NCI-H146 treated with DMSO at 0.1 percent for 48 hours (cell line): Measurements from ENCODE around the gene C18orf32.
A peak's percentile ranks its signal among the peaks of the same experiment; 100 is the strongest.
"Not testable (repeated sequence)": the region's sequence is repeated elsewhere in the genome, so short reads cannot be mapped to it uniquely, and the experiment has no call there.

ENCODE experiments used
- DNase-seq: peaks from one replicate; lab custom pipeline; 2025; ENCODE audit not compliant: unreplicated experiment; lab: John Stamatoyannopoulos, UW

The C18orf32 gene

GRCh38 chr18:49472459-49472858, 14.6 kb downstream of the C18orf32 start:
- no peak for DNase-seq

GRCh38 chr18:49471532-49471931, 15.5 kb downstream of the C18orf32 start:
- DNase-seq: no peak

- no peak for DNase-seq
These were observed 19.4 kb downstream of the C18orf32 start for GRCh38 chr18:49467599-49467998.

GRCh38 chr18:49467019-49467563, 19.9 kb downstream of the C18orf32 start:
- no peak for DNase-seq

GRCh38 chr18:49464718-49465598, 22.1 kb downstream of the C18orf32 start:
- DNase-seq: peak; percentile 27

GRCh38 chr18:49461602-49461977, 25.4 kb downstream of the C18orf32 start:
- no peak for DNase-seq

GRCh38 chr18:49460976-49461601, 25.9 kb downstream of the C18orf32 start:
- peak; percentile 66 for DNase-seq

GRCh38 chr18:49459404-49460171, 27.4 kb downstream of the C18orf32 start:
- peak; percentile 39 for DNase-seq

GRCh38 chr18:49457616-49458015, 29.4 kb downstream of the C18orf32 start:
- DNase-seq: no peak

- no peak for DNase-seq
These were observed 30.2 kb downstream of the C18orf32 start for GRCh38 chr18:49456794-49457193.

GRCh38 chr18:49452534-49452933, 34.5 kb downstream of the C18orf32 start:
- DNase-seq: not testable (repeated sequence)

- peak; percentile 37 for DNase-seq
These were observed 39.0 kb downstream of the C18orf32 start for GRCh38 chr18:49447810-49448745.

GRCh38 chr18:49446481-49446880, 40.6 kb downstream of the C18orf32 start:
- DNase-seq: no peak

GRCh38 chr18:49444581-49444980, 42.5 kb downstream of the C18orf32 start:
- DNase-seq: no peak

GRCh38 chr18:49443837-49444236, 43.2 kb downstream of the C18orf32 start:
- DNase-seq: no peak

- DNase-seq: no peak
These were observed 45.6 kb downstream of the C18orf32 start for GRCh38 chr18:49441338-49441938.

GRCh38 chr18:49435170-49435569, 51.9 kb downstream of the C18orf32 start:
- DNase-seq: no peak

GRCh38 chr18:49432602-49433001, 54.4 kb downstream of the C18orf32 start:
- no peak for DNase-seq

GRCh38 chr18:49431165-49431962, 55.7 kb downstream of the C18orf32 start:
- no peak for DNase-seq
